ENCODE data around the gene TMEM145. TPM values are rescaled to one million over a fixed set of nuclear protein-coding genes. Genes with fewer than 3 reads are reported as not detected.
A peak's percentile ranks its signal among the peaks of the same experiment; 100 is the strongest.

TMEM145 gene
- total and polyA plus RNA-seq, 7 donors, result 0.21 to 2.5 (median 0.54) TPM; not detected in 1

- Histone ChIP-seq H3K4me1 (no peaks in the 10 kb centered on the region), H3K9me3 (no peaks in the 10 kb centered on the region), H3K4me3 (no peak overlapping the region), H3K27ac (no peak overlapping the region), H3K36me3 (ENCODE audit: insufficient read depth in 1 of 2, low read depth in 1 of 2) (peaks cover 0 to 46% of the 10 kb centered on the region in 2 donors), H3K27me3 (ENCODE audit: insufficient read depth in 3 of 3, low read length in 2 of 3) (no peaks in the 10 kb centered on the region)
- ATAC-seq (peak; percentile 79 to 87 (median 84)), DNase-seq (peak; percentile 82 to 91)
- 74 to 79% (median 75%) methylated on average over 6 of the region's 6 CpGs for WGBS, 3 donors
- TF ChIP-seq CTCF (IDR thresholded peaks at IDR 0.05), result peak; percentile 91
- intact Hi-C loops (cut with DNase I), result loop anchor here (2.0 to 10.0 kb wide), 4 partner anchors 49 to 164 kb away; partner anchors contain the start of gene POU2F2 (in 2 of the 2)
Observed at GRCh38 chr19:42295831-42296525, 17.1 kb upstream of the TMEM145 start.

- peaks cover 7% of the 10 kb centered on the region for H3K4me1 ChIP-seq
- H3K36me3 ChIP-seq (ENCODE audit: insufficient read depth in 1 of 2, low read depth in 1 of 2), result peaks cover 0 to 35% of the 10 kb centered on the region in 2 donors
- DNase-seq, result no peak
- no peaks in the 10 kb centered on the region for H3K27me3 ChIP-seq (ENCODE audit: insufficient read depth in 3 of 3, low read length in 2 of 3)
- no peak for ATAC-seq
- no peak overlapping the region for H3K4me3 ChIP-seq
- no peak overlapping the region for H3K27ac ChIP-seq
- no peak for TF ChIP-seq CTCF (IDR thresholded peaks at IDR 0.05)
- H3K9me3 ChIP-seq, result no peaks in the 10 kb centered on the region
- intact Hi-C loops (cut with DNase I), result loop anchor here (2.0 to 10.0 kb wide), 4 partner anchors 50 to 165 kb away; partner anchors contain the start of gene POU2F2 (in 2 of the 2)
- 83 to 89% (median 89%) methylated on average over 15 of the region's 15 CpGs for WGBS, 3 donors
Observed at GRCh38 chr19:42297039-42297438, 16.1 kb upstream of the TMEM145 start.

- Histone ChIP-seq H3K36me3 (ENCODE audit: insufficient read depth in 1 of 2, low read depth in 1 of 2) (no peaks in the 10 kb centered on the region), H3K9me3 (no peaks in the 10 kb centered on the region), H3K4me1 (peaks cover 16% of the 10 kb centered on the region), H3K27ac (peak within 1 kb of the TSS; percentile 18), H3K27me3 (ENCODE audit: insufficient read depth in 3 of 3, low read length in 2 of 3) (no peaks in the 10 kb centered on the region), H3K4me3 (peak within 1 kb of the TSS; percentile 77)
- intact Hi-C loops (cut with DNase I), result no loop called here
- DNase-seq, result peak in 1 of 2 donors; percentile 53
- WGBS, 3 donors, result 12 to 13% (median 12%) methylated on average over 21 of the region's 21 CpGs
- peak in 3 of 4 donors; percentile 11 to 19 (median 19) for ATAC-seq
- TF ChIP-seq CTCF (IDR thresholded peaks at IDR 0.05), result no peak
Observed at GRCh38 chr19:42301646-42302203, 11.4 kb upstream of the TMEM145 start, which contains the start of gene PRR19. TSS of gene PRR19 (plus strand) at chr19:42302132. CDS start at chr19:42309585, 7,453 bp downstream.

GRCh38 chr19:42303101-42303464 is 10.0 kb upstream of the TMEM145 start:
- Histone ChIP-seq H3K27me3 (ENCODE audit: insufficient read depth in 3 of 3, low read length in 2 of 3) (no peaks in the 10 kb centered on the region), H3K4me1 (peaks cover 16% of the 10 kb centered on the region), H3K9me3 (no peaks in the 10 kb centered on the region), H3K27ac (no peak overlapping the region), H3K36me3 (ENCODE audit: insufficient read depth in 1 of 2, low read depth in 1 of 2) (no peaks in the 10 kb centered on the region), H3K4me3 (peak overlapping the region; percentile 77)
- WGBS, 3 donors, result 37 to 40% (median 40%) methylated on average over 11 of the region's 11 CpGs
- DNase-seq (no peak), ATAC-seq (peak in 3 of 4 donors; percentile 24 to 44 (median 42))
- TF ChIP-seq CTCF (IDR thresholded peaks at IDR 0.05), result no peak
- intact Hi-C loops (cut with DNase I), result no loop called here
